ENCODE data around the gene AGAP1.
A peak's percentile ranks its signal among the peaks of the same experiment; 100 is the strongest.

Gene AGAP1

GRCh38 chr2:235934774-235935484, 441.1 kb downstream of the AGAP1 start:
- TF ChIP-seq, protein P1, sequence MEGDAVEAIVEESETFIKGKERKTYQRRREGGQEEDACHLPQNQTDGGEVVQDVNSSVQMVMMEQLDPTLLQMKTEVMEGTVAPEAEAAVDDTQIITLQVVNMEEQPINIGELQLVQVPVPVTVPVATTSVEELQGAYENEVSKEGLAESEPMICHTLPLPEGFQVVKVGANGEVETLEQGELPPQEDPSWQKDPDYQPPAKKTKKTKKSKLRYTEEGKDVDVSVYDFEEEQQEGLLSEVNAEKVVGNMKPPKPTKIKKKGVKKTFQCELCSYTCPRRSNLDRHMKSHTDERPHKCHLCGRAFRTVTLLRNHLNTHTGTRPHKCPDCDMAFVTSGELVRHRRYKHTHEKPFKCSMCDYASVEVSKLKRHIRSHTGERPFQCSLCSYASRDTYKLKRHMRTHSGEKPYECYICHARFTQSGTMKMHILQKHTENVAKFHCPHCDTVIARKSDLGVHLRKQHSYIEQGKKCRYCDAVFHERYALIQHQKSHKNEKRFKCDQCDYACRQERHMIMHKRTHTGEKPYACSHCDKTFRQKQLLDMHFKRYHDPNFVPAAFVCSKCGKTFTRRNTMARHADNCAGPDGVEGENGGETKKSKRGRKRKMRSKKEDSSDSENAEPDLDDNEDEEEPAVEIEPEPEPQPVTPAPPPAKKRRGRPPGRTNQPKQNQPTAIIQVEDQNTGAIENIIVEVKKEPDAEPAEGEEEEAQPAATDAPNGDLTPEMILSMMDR (IDR thresholded peaks at IDR 0.05) = no peak

DNA sequence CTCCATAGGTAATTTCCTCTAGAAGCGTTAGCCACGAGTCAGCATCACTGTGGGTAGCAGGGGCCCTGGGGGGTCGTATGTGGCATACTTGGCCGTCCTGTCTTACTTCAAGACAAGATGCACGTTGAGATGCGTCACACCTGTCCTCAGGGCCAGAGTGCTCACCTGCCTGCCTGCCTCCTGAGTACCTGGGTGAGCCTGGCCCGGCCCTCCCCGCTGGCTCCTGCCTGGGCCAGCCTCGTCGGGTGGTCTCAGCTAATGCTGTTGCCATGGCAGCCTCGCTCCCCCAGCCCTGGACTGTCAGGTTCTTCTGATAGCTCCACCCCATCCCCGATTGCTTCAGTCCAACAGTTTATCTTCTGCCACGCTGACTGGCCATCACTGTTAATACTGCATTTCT, 441.9 kb downstream of the AGAP1 start:
- TF ChIP-seq, protein P1 (IDR thresholded peaks at IDR 0.05) = no peak

GRCh38 chr2:235936493-235936892, 442.6 kb downstream of the AGAP1 start:
- TF ChIP-seq, protein P1 (IDR thresholded peaks at IDR 0.05) = peak; percentile 65

DNA sequence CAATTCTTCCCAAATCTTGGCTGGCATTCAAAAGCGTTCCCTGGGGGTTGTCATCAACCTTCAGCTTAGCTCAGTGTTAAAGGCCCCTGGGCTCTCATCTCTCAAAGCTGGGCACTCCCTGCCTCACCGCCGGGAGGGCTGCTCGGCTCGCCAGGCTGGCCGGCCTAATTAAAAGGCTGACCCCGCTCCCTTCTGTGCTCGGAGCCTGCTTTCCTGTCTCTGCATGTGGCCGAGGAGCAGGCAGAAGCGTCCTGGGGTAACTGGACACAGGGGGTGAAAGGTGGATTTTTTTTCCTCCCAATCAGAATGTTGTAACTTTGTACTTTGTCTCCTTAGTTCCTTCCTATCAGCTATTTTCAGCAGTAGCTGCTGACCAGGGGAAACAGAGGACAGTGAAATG, 443.2 kb downstream of the AGAP1 start:
- TF ChIP-seq, protein P1 (IDR thresholded peaks at IDR 0.05) = no peak

- TF ChIP-seq, protein P1 (IDR thresholded peaks at IDR 0.05) = no peak
These were observed 443.7 kb downstream of the AGAP1 start for GRCh38 chr2:235937526-235937925.

DNA sequence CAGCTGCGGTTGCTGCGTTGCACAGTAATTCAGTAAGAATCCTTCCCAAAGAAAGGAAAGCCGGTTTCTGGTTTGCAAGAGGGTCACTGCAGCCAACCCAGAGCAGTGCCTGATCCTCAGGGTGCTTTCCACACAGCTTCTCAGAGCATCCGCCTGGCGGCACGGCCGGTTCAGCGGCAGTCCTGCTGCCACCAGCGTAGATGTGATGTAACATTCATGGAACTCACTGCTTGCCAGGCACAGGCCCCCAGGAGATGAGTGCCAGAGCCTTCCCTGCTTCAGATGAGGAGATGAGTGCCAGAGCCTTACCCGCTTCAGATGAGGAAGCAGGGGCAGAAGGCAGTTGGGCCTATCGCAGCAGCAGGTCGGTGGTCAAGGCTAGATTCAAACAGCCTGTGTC, 444.1 kb downstream of the AGAP1 start:
- TF ChIP-seq, protein P1 (IDR thresholded peaks at IDR 0.05) = no peak

GRCh38 chr2:235938611-235939010, 444.8 kb downstream of the AGAP1 start:
- TF ChIP-seq, protein P1 (IDR thresholded peaks at IDR 0.05) = no peak

GRCh38 chr2:235939471-235939870, 445.6 kb downstream of the AGAP1 start:
- TF ChIP-seq, protein P1 (IDR thresholded peaks at IDR 0.05) = no peak

Data from LNCAP (cell line).